Liver (tissue), 9 donors: ENCODE results near the gene LIM2. TPM values are rescaled to one million over a fixed set of nuclear protein-coding genes. Genes with fewer than 3 reads are reported as not detected.

Experiments
- DNase-seq: peaks from one replicate; pipeline ENCODE4 v3.0.0-alpha.2; 2017; ENCODE audit warnings: low spot score
- H3K27ac ChIP-seq, 2 donors: one replicate each; pipeline ENCODE4 v1.7.0; 2013; ENCODE audit warnings: inconsistent platforms in 2 of 2, low read length in 2 of 2, control low read depth in 1 of 2, low read depth in 1 of 2, mild to moderate bottlenecking in 1 of 2
- H3K27me3 ChIP-seq, 4 donors: one replicate each; pipeline versions ENCODE4 v1.6.1 to v1.7.0; 2013; ENCODE audit warnings: low read length in 3 of 4, inconsistent platforms in 1 of 4, mild to moderate bottlenecking in 1 of 4, moderate library complexity in 1 of 4; ENCODE audit not compliant: control insufficient read depth in 4 of 4, insufficient read depth in 4 of 4
- H3K36me3 ChIP-seq, 4 donors: one replicate each; pipeline versions ENCODE4 v1.6.1 to v1.7.0; 2013; ENCODE audit warnings: low read length in 3 of 4, mild to moderate bottlenecking in 3 of 4, low read depth in 1 of 4, moderate library complexity in 1 of 4; ENCODE audit not compliant: control insufficient read depth in 4 of 4, insufficient read depth in 3 of 4
- H3K4me1 ChIP-seq, 4 donors: one replicate each; pipeline versions ENCODE4 v1.6.1 to v1.7.0; 2013; ENCODE audit warnings: low read length in 3 of 4, mild to moderate bottlenecking in 3 of 4, moderate library complexity in 1 of 4; ENCODE audit not compliant: control insufficient read depth in 4 of 4, insufficient read depth in 4 of 4
- H3K4me3 ChIP-seq, 3 donors: one replicate each; pipeline versions ENCODE4 v1.6.1 to v1.7.0; 2013; ENCODE audit warnings: low read length in 3 of 3, control low read depth in 1 of 3, low read depth in 1 of 3, mild to moderate bottlenecking in 1 of 3
- H3K9ac ChIP-seq, 2 donors: one replicate each; pipeline ENCODE4 v1.7.0; 2013; ENCODE audit warnings: low read length in 2 of 2, mild to moderate bottlenecking in 2 of 2, moderate library complexity in 2 of 2, control low read depth in 1 of 2, low read depth in 1 of 2
- H3K9me3 ChIP-seq, 4 donors: one replicate each; pipeline versions ENCODE4 v1.6.1 to v1.7.0; 2013; ENCODE audit warnings: low read length in 3 of 4; ENCODE audit not compliant: control insufficient read depth in 4 of 4
- ATF3 ChIP-seq: IDR thresholded peaks from 2 replicates; pipeline ENCODE4 v1.6.1; 2016; ENCODE audit warnings: antibody characterized with exemption
- CTCF ChIP-seq: fragments of 150-350 bp; IDR thresholded peaks from 2 replicates; pipeline ENCODE4 v1.5.1; 2017; ENCODE audit warnings: improper control_type of control experiment, low read depth, low read length; ENCODE audit not compliant: missing input control
- EGR1 ChIP-seq, 2 donors: IDR thresholded peaks; 2 replicates each; pipeline ENCODE4 v1.6.1; 2016 to 2018; ENCODE audit warnings: antibody characterized with exemption in 2 of 2, low read depth in 2 of 2
- FOXA1 ChIP-seq: IDR thresholded peaks from 2 replicates; pipeline ENCODE4 v1.6.1; 2016; ENCODE audit warnings: antibody characterized with exemption
- FOXA2 ChIP-seq: IDR thresholded peaks from 2 replicates; pipeline ENCODE4 v1.6.1; 2016; ENCODE audit warnings: antibody characterized with exemption
- GABPA ChIP-seq, 2 donors: IDR thresholded peaks in 1 of 2; conservative IDR thresholded peaks in 1 of 2; 2 replicates each; pipeline ENCODE4 v1.6.1; 2016; ENCODE audit warnings: antibody characterized with exemption in 2 of 2, mild to moderate bottlenecking in 1 of 2, moderate library complexity in 1 of 2
- HNF4A ChIP-seq, 2 donors: conservative IDR thresholded peaks; 2 replicates each; pipeline ENCODE4 v1.6.1; 2016; ENCODE audit warnings: antibody characterized with exemption in 2 of 2, mild to moderate bottlenecking in 2 of 2
- HNF4G ChIP-seq: IDR thresholded peaks from 2 replicates; pipeline ENCODE4 v1.6.1; 2016; ENCODE audit warnings: antibody characterized with exemption
- JUND ChIP-seq, 2 donors: IDR thresholded peaks; 2 replicates each; pipeline ENCODE4 v1.6.1; 2016; ENCODE audit warnings: antibody characterized with exemption in 2 of 2
- MAX ChIP-seq: IDR thresholded peaks from 2 replicates; pipeline ENCODE4 v1.6.1; 2016; ENCODE audit warnings: antibody characterized with exemption
- NR2F2 ChIP-seq: IDR thresholded peaks from 2 replicates; pipeline ENCODE4 v1.6.1; 2016; ENCODE audit warnings: antibody characterized with exemption
- RAD21 ChIP-seq, 2 donors: IDR thresholded peaks; 2 replicates each; pipeline ENCODE4 v1.6.1; 2016; ENCODE audit warnings: antibody characterized with exemption in 2 of 2, mild to moderate bottlenecking in 2 of 2
- REST ChIP-seq: IDR thresholded peaks from 2 replicates; pipeline ENCODE4 v1.6.1; 2016; ENCODE audit warnings: antibody characterized with exemption, mild to moderate bottlenecking
- RXRA ChIP-seq, 2 donors: IDR thresholded peaks; 2 replicates each; pipeline ENCODE4 v1.6.1; 2017 to 2018; ENCODE audit warnings: antibody characterized with exemption in 2 of 2, mild to moderate bottlenecking in 1 of 2
- SP1 ChIP-seq: IDR thresholded peaks from 2 replicates; pipeline ENCODE4 v1.6.1; 2018; ENCODE audit warnings: antibody characterized with exemption, mild to moderate bottlenecking
- TAF1 ChIP-seq: conservative IDR thresholded peaks from 2 replicates; pipeline ENCODE4 v1.6.1; 2016; ENCODE audit warnings: antibody characterized with exemption, mild to moderate bottlenecking
- YY1 ChIP-seq: IDR thresholded peaks from 2 replicates; pipeline ENCODE4 v1.6.1; 2016; ENCODE audit warnings: antibody characterized with exemption, mild to moderate bottlenecking
- ZBTB33 ChIP-seq: IDR thresholded peaks from 2 replicates; pipeline ENCODE4 v1.6.1; 2016; ENCODE audit warnings: antibody characterized with exemption
- WGBS: extraction: QIAGEN DNeasy Blood & Tissue Kit; methylation state at CpG from one replicate; pipeline ENCODE4 v1.1.7; 2013; 5-methylcytosine and 5-hydroxymethylcytosine counted together
- polyA plus RNA-seq, 2 donors: library from polyadenylated mRNA; stranded (reverse) in 1 of 2; unstranded in 1 of 2; fragments of 200-250 nt in 1 of 2; fragments of >200 nt in 1 of 2; fragmentation: Nextera tagmentation in 1 of 2; extraction: Ambion mirVana in 1 of 2; gene quantifications; one replicate each; pipeline versions ENCODE4 v1.2.1 to v1.2.3, GENCODE V29; 2013 to 2015
- total RNA-seq, 2 donors: library from RNA; depleted of rRNA; stranded (reverse); fragments of >200 nt; gene quantifications; one replicate each; pipeline ENCODE4 v1.2.3, GENCODE V29; 2014
- donor health status: healthy.
- donor health status: healthy.
- donor health status: healthy.
- donor health status: healthy.
- donor health status: healthy.

LIM2 gene
- total and polyA plus RNA-seq, 4 donors = not detected

GRCh38 chr19:51341066-51341465, 46.7 kb downstream of the LIM2 start:
- H3K27me3 ChIP-seq = no peaks in the 10 kb centered on the region
- no peak overlapping the region for H3K4me3 ChIP-seq
- peaks cover 0 to 13% (median 4%) of the 10 kb centered on the region in 4 donors for H3K36me3 ChIP-seq
- 93% methylated on average over 18 of the region's 18 CpGs for WGBS
- no peak overlapping the region for H3K27ac ChIP-seq
- no peak for TF ChIP-seq EGR1 (IDR thresholded peaks at IDR 0.05; ENCODE audit: low read depth in 2 of 2)
- TF ChIP-seq TAF1 = no peak
- no peak for TF ChIP-seq RXRA (IDR thresholded peaks at IDR 0.05)
- TF ChIP-seq YY1 = no peak
- TF ChIP-seq MAX = no peak
- no peak for TF ChIP-seq CTCF
- no peak for TF ChIP-seq GABPA (IDR thresholded peaks at IDR 0.05 in 1 of 2, conservative IDR thresholded peaks at IDR 0.05 in 1 of 2)
- no peak for TF ChIP-seq ATF3
- no peak for TF ChIP-seq SP1
- TF ChIP-seq HNF4G = no peak
- no peak for TF ChIP-seq NR2F2
- TF ChIP-seq FOXA2 = no peak
- TF ChIP-seq FOXA1 = no peak
- TF ChIP-seq REST = no peak
- no peak for TF ChIP-seq JUND (IDR thresholded peaks at IDR 0.05)
- TF ChIP-seq HNF4A (conservative IDR thresholded peaks at IDR 0.05) = no peak
- TF ChIP-seq RAD21 (IDR thresholded peaks at IDR 0.05) = no peak
- TF ChIP-seq ZBTB33 = no peak
- no peaks in the 10 kb centered on the region for H3K9me3 ChIP-seq
- no peak overlapping the region for H3K9ac ChIP-seq
- H3K4me1 ChIP-seq = peaks cover 7 to 17% (median 13%) of the 10 kb centered on the region in 4 donors
- DNase-seq = no peak
